Measurements from ENCODE around the gene ERC1.
"Not testable (repeated sequence)": the region's sequence is repeated elsewhere in the genome, so short reads cannot be mapped to it uniquely, and the experiment has no call there.

The ERC1 gene

DNA sequence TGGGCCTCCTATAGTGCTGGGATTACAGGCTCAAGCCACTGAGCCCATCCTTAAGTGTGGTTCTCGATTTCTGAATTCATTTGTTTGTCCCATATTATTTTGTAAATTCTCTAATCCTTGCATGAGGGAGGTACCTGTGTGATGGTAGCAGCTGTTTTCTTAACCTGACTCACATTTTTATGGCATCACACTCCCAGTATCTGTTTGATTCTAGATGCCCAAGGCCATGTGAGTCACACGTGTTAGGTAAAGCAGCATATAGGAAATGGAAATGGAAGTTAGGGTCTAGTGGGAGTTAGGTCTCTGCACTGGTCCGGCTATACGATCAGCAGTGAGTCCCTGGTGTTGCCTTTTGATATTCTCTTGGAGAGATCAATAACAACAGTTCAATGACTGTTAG, 198.1 kb downstream of the ERC1 start:
- DNase-seq (ENCODE audit: low read depth) = no peak

DNA sequence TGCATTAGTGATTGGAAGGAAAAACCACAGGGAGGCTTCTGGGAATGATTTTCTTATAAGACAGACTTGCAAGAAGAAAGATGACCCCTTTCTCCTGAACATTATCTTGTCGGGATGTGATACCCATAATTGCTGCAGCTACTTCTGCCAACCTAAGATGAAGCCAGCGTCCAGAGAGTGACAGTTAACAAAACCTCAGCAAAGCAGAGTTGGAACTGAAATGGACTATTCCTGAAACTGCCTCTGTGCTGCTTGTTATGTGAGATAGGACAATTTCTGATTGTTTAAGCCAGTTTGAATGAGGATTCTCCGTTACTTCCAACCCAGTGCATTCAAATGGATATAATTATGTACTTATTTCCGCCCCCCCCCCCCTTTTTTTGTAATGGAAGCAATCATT, 204.5 kb downstream of the ERC1 start:
- DNase-seq (ENCODE audit: low read depth) = no peak

DNA sequence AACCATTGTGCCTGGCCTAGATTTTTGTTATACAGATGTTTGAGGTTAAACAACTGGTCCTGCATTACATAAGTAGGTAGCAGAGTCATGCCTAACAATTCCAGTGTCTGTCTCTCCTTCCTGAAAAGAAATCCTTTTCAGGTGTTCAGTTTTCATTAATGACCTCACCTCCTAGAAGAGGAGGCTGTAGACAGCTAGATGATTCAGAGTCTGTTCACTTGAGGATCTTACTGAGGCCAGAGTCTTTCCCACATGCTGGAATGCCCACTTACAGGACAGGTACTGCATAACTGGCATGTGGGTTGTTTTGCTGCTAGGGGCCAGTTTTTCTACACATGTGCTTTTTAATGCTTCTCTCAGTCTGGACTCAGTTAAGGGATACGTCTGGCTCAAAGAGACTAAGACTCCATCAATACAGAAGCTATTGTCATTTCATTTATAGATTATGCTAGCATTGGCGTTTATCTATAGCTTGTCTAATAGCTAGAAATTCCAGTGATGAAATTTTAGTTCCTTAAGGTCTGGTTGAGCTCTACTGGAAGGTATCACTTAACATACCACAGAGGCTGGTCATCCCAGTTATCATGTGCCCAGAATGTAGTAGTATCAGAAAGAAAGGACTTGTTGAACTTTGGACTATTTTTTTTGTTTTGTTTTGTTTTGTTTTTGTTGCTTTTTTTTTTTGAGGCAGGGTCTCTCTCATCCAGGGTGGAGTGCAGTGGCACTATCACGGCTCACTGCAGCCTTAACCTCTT, 206.4 kb downstream of the ERC1 start:
- DNase-seq (ENCODE audit: low read depth) = no peak

DNA sequence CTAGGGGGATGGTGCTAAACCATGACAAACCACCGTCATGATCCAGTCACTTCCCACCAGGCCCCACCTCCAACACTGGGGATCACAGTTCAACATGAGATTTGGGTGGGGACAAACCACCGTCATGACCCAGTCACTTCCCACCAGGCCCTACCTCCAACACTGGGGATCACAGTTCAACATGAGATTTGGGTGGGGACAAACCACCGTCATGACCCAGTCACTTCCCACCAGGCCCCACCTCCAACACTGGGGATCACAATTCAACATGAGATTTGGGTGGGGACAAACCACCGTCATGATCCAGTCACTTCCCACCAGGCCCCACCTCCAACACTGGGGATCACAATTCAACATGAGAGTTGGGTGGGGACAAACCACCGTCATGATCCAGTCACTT, 207.8 kb downstream of the ERC1 start:
- DNase-seq (ENCODE audit: low read depth) = not testable (repeated sequence)

DNA sequence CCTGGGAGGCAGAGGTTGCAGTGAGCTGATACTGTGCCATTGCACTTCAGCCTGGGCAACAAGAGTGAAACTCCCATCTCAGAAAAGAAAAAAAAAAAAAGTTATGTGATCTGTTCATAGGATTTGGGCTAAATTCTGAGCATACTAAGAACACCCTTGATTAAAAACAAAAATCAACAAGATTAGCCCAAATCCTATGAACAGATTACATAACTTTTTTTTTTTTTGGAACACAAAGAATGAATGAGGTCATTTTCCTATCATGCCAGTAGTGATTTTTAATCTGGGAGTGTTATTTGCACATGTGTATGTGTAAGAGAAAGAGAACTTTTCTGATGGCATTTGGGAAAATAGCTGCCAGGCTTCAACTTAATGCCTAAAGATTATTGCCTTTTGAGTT, 208.7 kb downstream of the ERC1 start:
- DNase-seq (ENCODE audit: low read depth) = no peak

DNA sequence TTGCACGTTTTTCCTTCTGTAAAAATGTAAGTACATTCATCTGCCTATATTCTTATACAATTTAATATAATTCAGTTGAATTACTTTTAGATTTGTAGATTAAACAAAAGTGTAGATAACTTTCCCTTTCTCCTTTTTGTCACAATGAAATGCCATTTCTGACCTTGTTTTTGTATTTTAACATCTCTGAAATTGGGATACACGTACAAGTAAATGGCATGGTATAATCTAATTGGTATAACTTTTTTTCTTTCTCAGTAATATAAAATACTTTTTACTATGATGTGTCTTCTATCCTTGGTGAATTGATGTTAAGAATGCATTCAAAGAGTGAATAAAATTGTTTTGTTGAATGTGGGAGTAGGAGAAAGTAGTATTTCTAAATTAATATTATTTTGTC, 210.0 kb downstream of the ERC1 start:
- DNase-seq (ENCODE audit: low read depth) = no peak

DNA sequence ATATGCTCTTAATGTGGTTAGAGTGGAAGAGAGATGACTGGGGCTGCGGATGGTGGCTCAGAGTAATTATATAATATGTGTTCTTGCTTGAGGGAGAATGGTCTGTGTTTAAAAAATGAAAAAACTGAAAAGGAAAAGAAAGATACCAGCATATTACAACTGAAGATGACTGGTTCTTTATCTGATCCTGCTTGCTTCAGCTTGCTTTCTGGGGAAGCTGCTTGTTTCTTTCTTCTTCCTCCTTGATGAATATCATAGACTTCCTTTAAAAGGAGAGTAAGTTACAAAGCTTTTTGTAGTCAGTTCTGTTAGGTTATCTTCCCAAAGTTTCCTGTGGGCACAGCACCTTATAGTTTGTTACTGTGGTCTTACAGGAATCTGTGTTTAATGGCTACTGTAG, 210.9 kb downstream of the ERC1 start:
- DNase-seq (ENCODE audit: low read depth) = no peak

DNA sequence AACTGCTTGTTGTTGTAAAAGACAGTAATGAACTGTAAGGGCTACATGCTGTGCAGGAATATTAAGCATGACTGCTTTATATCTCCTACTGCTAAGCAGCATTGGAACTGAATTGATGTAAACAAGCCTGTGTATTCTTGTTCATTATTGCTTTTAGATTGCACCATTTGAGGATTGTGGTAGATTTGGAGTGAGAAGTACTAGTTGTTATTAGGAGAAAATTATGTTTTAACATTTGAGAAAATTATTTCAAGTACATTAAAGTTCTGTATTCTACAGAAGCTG, 212.7 kb downstream of the ERC1 start:
- no peak for DNase-seq (ENCODE audit: low read depth)

DNA sequence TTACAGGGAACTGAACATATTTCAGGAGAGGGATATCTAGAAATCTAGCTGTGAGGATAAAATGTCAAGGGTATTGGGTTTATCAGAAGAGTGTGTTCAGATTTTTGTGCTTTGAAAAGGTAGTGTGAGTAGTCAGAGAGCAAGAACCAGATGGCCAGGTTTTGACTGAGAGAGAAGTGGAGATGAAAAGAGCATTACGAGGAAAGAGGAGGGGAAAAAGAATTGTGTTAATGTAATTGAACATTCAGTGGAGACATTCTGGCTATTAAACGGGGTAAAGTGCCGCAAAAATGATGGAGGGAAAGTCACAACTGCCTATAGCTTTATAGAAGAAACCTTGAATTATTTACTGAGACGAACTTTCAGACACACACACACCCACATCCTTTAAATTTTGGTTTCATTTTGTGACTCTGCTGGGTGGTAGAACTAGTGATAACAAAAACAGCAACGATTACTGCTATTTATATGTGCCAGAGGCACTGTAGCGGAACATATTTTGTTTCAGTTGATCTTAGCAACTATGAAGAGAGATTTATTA, 213.6 kb downstream of the ERC1 start:
- no peak for DNase-seq (ENCODE audit: low read depth)

DNA sequence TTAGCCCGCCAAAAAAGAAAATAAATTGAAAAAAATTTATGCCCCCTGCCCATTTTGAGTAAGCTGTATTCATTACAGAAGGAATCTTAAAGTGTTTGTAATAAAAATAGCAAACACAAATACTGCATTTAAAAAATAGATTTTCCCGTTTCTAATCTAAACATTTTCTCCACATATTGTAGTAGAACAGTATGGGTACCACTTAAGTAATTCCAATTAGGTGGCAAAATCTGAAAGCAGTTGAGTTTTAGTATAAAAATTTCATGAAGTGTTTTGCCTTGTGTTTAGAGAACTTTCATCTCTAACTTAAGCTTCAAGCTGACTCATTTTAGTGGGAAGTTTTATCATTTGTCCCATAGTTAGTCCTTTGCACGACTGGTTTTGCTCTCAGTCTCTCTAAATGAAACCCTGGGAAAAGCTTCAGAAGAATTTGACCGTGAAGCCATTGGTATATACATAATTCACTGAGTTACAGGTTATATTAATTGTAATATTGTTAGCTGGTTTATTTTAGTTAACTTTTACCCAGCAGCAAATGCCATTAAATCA, 214.6 kb downstream of the ERC1 start:
- DNase-seq (ENCODE audit: low read depth) = no peak

DNA sequence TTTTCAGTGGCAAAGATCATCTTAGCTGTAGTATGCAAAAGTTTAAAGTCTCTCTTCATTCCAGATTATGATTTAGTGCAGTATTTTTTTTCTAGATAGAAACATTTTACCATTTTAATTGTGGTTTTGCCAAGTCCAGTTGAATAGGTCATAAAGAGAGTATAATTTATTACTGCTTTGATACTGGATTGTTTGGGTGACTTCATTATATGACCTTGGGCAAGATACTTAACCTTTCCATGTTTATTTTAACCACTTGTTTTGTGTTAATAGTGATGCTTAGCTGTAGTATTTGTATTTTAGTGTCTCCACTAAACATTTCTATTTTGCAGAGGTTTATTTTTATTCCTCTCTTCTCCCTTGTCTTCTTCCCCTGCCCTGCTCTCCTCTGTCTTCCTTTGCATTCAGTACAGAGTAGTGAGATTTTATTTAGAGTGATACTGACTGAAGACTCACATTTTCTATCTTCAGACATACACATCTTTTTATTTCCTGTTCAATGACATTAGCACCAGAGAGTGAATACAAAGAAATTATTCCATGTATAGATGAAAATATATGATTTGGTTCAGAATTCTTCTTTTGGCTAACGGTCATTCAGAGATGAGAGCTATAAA, 215.2 kb downstream of the ERC1 start:
- no peak for DNase-seq (ENCODE audit: low read depth)

DNA sequence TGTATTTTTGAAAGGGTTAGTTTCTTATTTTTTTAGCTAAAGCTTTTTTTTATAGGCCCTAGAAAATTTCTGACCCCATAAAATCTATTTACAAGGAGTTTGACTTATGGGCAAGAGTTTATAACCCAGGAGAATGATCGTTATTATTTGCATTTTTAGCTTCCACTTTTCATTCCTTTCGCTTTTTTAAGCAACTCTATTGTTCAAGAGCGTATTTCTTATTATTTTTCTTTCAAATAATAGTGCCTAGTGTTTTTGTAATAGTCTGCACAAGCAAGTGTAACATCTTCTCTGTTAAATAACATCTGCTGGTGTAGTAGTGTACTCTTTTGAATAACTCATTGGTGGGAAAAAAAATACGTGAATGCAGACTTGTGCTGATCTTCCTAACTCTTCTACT, 216.3 kb downstream of the ERC1 start:
- no peak for DNase-seq (ENCODE audit: low read depth)

DNA sequence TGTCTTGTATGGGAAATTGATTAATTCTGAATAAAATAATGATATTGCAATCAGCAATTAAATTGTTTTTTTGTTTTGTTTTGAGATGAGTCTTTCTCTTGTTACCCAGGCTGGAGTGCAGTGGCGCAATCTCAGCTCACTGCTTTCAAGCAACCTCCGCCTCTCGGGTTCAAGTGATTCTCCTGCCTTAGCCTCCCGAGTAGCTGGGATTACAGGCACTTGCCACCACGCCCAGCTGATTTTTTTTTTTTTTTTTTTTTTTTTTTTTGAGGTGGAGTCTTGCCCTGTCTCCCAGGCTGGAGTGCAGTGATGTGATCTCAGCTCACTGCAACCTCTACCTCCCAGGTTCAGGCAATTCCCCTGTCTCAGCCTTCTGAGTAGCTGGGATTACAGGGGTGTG, 217.7 kb downstream of the ERC1 start:
- not testable (repeated sequence) for DNase-seq (ENCODE audit: low read depth)

DNA sequence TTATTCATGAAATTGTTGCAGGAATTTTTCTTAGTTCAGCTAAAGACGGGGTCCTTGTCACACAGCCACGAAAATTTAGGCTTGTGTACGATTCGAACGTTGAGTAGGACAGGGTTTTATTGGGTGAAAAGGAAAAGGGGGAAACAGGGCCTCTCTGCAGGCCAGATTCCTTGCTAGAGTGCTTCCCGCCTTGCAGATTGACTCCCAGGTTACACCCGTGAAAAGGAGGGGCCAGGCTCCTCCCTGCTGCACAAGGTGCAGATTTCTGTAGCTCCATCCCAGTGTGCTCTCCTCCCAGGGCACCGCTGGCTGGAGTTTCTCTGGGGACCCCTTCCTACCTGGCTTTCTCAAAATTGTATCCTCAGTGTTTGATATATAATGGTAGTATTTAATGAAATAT, 221.5 kb downstream of the ERC1 start:
- no peak for DNase-seq (ENCODE audit: low read depth)

DNA sequence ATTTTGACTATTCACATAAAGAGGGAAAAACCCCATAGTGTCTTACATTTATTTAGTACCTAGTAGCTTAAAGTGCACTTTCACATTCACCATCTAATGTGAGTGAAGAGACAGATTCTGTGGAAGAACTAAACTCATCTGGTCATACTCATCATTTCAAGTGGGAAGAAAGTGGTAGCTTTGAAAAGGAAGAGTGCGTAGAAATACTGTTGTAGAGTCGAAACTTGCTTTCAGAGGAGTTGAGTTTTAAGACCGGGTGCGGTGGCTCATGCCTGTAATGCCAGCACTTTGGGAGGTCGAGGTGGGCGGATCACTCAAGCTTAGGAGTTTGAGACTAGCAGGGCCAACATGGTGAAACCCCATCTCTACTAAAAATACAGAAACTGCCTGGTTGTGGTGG, 222.2 kb downstream of the ERC1 start:
- no peak for DNase-seq (ENCODE audit: low read depth)

DNA sequence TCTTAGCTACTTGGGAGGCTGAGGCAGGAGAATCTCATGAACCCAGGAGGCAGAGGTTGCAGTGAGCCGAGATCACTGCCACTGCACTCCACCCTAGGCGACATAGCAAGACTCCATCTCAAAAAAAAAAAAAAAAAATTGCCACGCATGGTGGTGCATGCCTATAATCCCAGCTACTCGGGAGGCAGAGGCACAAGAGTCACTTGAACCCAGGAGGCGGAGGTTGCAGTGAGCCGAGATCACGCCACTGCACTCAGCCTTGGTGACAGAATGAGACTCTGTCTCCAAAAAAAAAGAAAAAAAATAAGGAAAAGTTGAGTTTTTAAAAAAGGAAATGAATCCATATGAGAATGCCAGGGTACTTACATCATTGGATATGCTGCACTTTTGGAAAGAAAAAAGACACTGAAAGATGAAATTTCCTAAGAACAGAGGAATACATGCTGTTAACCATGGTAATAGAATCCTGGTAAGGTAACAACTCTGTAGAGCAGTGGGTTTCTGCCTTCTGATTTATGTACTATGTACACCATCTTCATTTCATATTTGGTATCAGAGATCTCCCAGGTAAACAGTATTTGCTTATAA, 222.7 kb downstream of the ERC1 start:
- DNase-seq (ENCODE audit: low read depth) = no peak

DNA sequence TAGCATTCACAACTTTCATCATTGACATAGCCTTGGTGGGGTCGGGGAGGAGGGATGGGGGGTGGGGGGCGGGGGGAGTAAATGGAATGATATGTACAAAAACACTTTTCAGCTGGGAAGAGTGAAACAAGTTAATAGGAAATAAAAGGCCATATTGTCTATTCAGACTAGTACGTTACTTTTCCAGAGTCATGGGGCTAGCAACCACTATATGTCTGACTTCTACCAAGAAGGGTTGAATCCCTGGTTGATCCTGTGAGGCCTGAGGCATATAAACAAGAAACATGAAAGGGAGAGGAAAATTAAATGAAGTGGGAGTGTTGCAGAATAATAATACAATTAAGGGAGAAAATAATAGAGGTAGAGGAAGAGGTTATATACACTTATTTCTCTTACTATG, 225.5 kb downstream of the ERC1 start:
- no peak for DNase-seq (ENCODE audit: low read depth)

DNA sequence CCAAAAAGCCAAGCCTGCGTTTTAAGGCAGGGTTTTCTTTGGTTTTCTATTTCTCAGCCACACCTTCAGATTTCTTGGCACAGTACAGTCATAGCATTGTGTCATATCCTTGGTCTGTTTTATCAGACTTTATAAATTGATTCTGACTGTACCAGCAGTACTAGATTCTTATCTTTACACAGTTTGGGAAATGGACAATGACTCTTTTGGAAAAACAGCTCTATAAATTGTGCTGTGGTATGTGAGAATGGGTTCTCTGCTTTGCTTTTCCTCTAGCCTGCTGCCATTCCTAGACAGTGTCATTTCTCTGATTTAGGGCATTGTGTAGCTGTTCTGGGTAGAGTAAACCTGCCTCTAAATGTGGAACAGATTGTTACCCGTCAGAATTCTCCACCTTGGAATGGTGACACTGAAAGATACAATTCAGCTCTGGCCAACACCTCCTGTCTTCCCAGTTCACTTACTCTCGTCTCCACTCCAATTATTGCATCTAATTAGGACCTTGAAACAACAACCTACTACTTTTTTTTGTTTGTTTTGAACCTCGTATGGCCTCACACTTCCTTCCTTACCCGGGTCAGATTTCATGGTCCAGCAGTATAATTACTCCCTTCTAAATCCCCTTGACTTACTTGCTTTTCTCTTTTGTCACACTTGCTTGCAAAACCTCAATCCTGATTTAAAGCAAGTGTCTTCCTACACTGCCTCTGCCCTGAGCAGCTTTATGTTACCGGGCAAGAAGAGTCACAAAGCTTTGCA, 226.3 kb downstream of the ERC1 start:
- DNase-seq (ENCODE audit: low read depth) = no peak

DNA sequence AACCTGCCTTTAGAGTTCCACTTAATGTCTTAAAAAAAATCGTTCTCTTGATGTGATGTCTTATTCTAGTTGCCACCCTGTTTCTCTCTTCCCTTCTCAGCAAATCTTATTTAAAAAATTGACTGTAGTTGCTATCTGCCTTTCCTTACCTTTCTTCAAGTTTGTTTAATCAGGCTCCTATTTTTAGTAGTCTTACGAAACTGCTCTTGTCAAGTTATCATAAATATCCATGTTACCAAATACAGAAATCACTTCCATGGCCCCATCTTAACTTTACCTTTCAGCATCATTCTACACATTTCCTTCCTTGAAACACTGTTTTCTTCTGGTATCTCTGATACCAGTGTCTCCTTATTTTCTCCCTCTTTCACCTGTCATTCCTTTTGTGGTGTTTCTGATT, 227.3 kb downstream of the ERC1 start:
- no peak for DNase-seq (ENCODE audit: low read depth)

DNA sequence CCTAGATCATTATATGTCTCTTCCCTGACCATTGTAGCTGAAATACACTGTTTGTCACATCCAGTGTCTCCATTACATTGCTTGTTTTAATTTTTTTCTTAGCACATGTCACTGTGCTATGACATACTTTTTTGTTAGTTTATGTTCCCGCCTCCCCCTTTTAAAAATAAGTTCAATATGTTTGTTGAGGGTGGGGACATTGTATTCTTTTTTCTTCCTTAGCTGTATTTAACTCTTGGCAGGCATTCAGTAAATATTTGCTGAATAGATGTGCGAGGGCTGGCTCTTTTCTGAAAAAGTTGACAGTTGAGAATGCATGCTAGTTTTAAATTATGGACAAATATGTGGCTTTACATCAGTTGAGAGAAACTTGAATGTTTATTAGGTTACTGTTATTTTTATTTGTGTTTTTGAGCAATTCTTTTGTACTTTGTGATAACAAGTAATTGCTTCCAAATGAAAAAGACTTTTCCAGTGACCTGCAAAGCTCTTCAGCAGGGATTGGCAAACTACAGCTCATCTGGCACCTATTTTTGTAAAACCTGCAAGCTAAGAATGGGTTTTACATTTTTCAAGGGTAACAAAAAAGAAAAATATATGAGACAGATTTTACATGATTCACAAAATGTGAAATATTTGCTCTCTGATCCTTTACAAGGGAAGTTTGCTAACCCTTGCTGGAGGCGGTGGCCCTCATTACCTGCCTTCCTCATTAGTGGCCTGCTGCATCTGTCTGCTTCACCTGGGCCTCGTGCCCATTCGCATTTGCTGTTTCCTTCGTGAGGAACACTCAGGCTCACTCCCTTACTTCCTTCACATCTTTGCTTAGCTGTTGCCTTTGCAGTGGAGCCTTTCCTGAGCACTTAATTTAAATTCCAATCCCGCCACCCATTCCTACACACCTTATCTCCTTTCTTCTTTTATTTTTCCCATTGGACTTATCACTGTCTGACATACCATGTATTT, 229.4 kb downstream of the ERC1 start:
- DNase-seq (ENCODE audit: low read depth) = no peak

DNA sequence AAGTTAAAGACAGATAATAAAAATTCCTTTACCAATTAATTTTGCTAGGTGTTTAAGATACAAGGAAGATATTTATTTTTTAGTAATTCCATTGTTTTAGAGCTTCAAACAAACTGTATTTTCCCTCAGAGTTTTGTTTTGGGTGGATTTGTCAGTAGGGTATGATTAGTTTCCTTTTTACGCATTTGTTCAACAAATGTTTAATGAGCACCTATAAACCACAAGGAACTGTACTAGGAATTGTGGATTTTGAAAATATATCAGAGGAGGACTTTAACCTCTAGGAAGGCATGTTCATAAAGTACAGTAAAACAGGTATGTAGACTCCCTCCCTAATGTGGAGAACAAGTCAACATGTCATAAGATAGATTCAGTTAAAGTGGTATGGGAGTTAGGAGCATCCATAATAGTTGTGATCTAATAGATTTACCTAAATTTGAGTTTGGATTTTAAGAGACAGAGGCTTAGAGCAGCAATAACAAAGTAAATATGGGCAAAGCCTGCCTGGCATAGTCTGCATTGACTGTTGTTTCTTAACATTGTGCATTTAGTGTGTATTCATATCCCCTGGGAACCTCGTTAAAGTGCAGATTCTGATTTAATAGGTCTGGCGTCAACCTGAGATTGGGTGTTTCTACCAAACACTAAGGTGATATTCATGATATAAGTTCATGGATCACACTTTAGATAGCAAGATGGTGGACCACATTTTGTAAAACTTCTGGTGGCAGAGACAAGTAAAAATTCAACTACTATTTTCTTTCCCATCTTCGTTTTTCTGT, 232.0 kb downstream of the ERC1 start:
- DNase-seq (ENCODE audit: low read depth) = no peak

Measured in stimulated activated CD8-positive, alpha-beta memory T cell treated with anti-CD3 and anti-CD28 coated beads, Interleukin-12 subunit alpha, Interleukin-12 subunit beta, amount 100 ng/mL, for 4 hours (primary cell).